Measurements from ENCODE around the gene SEMA4C. TPM values are rescaled to one million over a fixed set of nuclear protein-coding genes. Genes with fewer than 3 reads are reported as not detected.

Gene SEMA4C
- total and polyA plus RNA-seq, 9 of the 15 experiments (the other 6 are each of a cell fraction or from before 2014, with no cell fraction given) = 0.32 to 59.7 (median 23.9) TPM

DNA sequence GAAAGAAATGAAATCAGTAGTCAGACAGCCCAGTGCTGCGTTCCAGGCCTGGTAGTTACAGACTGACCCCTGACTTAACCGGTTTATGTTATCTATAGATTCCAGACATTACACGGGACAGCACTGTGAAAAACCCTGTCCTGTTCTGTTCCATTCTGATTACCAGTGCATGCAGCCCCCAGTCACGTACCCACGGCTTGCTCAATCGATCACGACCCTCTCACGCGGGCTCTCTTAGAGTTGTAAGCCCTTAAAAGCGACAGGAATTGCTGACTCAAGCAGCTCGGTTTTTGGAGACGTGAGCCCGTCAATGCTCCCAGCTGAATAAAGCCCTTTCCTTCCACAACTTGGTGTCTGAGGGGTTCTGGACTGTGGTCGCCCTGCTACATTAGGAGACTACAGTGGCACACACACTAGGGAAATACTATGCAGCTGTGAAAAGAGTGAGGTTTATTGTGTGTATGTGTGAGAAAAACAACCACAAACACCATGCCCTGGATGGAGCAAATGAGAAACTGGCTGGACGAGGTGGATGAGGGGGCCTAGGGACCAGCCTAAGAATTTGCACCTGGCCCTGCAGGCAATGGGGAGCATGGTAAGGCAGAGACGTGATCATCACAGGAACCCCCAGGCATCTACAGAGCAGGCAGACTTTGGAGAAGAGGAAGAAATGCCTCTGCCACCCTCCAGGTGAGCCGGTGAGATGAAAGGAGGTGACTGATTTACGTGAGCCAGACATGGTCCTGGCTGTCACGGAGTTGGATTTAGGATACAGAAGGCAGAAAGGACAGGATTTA, 49.1 kb upstream of the SEMA4C start (continued):
- TF ChIP-seq, protein P1, sequence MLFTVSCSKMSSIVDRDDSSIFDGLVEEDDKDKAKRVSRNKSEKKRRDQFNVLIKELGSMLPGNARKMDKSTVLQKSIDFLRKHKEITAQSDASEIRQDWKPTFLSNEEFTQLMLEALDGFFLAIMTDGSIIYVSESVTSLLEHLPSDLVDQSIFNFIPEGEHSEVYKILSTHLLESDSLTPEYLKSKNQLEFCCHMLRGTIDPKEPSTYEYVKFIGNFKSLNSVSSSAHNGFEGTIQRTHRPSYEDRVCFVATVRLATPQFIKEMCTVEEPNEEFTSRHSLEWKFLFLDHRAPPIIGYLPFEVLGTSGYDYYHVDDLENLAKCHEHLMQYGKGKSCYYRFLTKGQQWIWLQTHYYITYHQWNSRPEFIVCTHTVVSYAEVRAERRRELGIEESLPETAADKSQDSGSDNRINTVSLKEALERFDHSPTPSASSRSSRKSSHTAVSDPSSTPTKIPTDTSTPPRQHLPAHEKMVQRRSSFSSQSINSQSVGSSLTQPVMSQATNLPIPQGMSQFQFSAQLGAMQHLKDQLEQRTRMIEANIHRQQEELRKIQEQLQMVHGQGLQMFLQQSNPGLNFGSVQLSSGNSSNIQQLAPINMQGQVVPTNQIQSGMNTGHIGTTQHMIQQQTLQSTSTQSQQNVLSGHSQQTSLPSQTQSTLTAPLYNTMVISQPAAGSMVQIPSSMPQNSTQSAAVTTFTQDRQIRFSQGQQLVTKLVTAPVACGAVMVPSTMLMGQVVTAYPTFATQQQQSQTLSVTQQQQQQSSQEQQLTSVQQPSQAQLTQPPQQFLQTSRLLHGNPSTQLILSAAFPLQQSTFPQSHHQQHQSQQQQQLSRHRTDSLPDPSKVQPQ (CRISPR knock-in tag; IDR thresholded peaks at IDR 0.05; ENCODE audit: borderline replicate concordance) = peak; percentile 42; the same call in 1 of the 2 replicates
- TF ChIP-seq, protein P2, sequence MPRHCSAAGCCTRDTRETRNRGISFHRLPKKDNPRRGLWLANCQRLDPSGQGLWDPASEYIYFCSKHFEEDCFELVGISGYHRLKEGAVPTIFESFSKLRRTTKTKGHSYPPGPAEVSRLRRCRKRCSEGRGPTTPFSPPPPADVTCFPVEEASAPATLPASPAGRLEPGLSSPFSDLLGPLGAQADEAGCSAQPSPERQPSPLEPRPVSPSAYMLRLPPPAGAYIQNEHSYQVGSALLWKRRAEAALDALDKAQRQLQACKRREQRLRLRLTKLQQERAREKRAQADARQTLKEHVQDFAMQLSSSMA (CRISPR knock-in tag; IDR thresholded peaks at IDR 0.05) = no peak
- TF ChIP-seq FOXP1 (CRISPR knock-in tag; IDR thresholded peaks at IDR 0.05) = no peak
- peak; percentile 75; the same call in 1 of the 2 replicates for TF ChIP-seq MBD2 (IDR thresholded peaks at IDR 0.05; ENCODE audit: borderline replicate concordance, low read depth)
- no peak for TF ChIP-seq SMARCB1 (IDR thresholded peaks at IDR 0.05; ENCODE audit: insufficient read length, low read depth)
- TF ChIP-seq, protein P3, sequence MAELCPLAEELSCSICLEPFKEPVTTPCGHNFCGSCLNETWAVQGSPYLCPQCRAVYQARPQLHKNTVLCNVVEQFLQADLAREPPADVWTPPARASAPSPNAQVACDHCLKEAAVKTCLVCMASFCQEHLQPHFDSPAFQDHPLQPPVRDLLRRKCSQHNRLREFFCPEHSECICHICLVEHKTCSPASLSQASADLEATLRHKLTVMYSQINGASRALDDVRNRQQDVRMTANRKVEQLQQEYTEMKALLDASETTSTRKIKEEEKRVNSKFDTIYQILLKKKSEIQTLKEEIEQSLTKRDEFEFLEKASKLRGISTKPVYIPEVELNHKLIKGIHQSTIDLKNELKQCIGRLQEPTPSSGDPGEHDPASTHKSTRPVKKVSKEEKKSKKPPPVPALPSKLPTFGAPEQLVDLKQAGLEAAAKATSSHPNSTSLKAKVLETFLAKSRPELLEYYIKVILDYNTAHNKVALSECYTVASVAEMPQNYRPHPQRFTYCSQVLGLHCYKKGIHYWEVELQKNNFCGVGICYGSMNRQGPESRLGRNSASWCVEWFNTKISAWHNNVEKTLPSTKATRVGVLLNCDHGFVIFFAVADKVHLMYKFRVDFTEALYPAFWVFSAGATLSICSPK (IDR thresholded peaks at IDR 0.05; ENCODE audit: borderline replicate concordance) = no peak
- no peak for TF ChIP-seq FUS (optimal IDR thresholded peaks at IDR 0.05; ENCODE audit: low read depth, low read length)
- TF ChIP-seq ZNF24 (IDR thresholded peaks at IDR 0.05) = peak; percentile 73; the same call in 1 of the 2 replicates
- peak; percentile 27; the same call in 1 of the 2 replicates for TF ChIP-seq ADNP (tag; IDR thresholded peaks at IDR 0.05)
- no peak for TF ChIP-seq ZC3H11A (IDR thresholded peaks at IDR 0.05; ENCODE audit: low read depth, low read length)
- peak; percentile 96 for TF ChIP-seq DPF2 (IDR thresholded peaks at IDR 0.05)
- TF ChIP-seq, protein P4, sequence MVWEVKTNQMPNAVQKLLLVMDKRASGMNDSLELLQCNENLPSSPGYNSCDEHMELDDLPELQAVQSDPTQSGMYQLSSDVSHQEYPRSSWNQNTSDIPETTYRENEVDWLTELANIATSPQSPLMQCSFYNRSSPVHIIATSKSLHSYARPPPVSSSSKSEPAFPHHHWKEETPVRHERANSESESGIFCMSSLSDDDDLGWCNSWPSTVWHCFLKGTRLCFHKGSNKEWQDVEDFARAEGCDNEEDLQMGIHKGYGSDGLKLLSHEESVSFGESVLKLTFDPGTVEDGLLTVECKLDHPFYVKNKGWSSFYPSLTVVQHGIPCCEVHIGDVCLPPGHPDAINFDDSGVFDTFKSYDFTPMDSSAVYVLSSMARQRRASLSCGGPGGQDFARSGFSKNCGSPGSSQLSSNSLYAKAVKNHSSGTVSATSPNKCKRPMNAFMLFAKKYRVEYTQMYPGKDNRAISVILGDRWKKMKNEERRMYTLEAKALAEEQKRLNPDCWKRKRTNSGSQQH (CRISPR knock-in tag; IDR thresholded peaks at IDR 0.05) = no peak
- peak; percentile 63; the same call in 1 of the 2 replicates for TF ChIP-seq CREM (IDR thresholded peaks at IDR 0.05; ENCODE audit: low read depth)
- TF ChIP-seq, protein P5, sequence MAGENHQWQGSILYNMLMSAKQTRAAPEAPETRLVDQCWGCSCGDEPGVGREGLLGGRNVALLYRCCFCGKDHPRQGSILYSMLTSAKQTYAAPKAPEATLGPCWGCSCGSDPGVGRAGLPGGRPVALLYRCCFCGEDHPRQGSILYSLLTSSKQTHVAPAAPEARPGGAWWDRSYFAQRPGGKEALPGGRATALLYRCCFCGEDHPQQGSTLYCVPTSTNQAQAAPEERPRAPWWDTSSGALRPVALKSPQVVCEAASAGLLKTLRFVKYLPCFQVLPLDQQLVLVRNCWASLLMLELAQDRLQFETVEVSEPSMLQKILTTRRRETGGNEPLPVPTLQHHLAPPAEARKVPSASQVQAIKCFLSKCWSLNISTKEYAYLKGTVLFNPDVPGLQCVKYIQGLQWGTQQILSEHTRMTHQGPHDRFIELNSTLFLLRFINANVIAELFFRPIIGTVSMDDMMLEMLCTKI (IDR thresholded peaks at IDR 0.05; ENCODE audit: partially characterized antibody) = no peak
- TF ChIP-seq YY1 (IDR thresholded peaks at IDR 0.05; ENCODE audit: borderline replicate concordance in 1 of 3, control insufficient read depth in 1 of 3, extremely low read depth in 1 of 3, insufficient read depth in 3 of 3, insufficient read length in 1 of 3, insufficient replicate concordance in 2 of 3, low read depth in 1 of 3, low read length in 2 of 3) = no peak
- TF ChIP-seq, protein P6, sequence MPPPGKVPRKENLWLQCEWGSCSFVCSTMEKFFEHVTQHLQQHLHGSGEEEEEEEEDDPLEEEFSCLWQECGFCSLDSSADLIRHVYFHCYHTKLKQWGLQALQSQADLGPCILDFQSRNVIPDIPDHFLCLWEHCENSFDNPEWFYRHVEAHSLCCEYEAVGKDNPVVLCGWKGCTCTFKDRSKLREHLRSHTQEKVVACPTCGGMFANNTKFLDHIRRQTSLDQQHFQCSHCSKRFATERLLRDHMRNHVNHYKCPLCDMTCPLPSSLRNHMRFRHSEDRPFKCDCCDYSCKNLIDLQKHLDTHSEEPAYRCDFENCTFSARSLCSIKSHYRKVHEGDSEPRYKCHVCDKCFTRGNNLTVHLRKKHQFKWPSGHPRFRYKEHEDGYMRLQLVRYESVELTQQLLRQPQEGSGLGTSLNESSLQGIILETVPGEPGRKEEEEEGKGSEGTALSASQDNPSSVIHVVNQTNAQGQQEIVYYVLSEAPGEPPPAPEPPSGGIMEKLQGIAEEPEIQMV (tag; conservative IDR thresholded peaks at IDR 0.05; ENCODE audit: low read depth) = no peak
- peak; percentile 84 for TF ChIP-seq PHB2 (IDR thresholded peaks at IDR 0.05; ENCODE audit: low read depth)
